HEK293T (cell line): ENCODE measurements around the gene BAIAP2.

Experiments used
- BHLHE40 ChIP-seq: fragments of 450-650 bp; IDR thresholded peaks from 2 replicates; pipeline ENCODE4 v1.6.1; 2016; ENCODE audit warnings: mild to moderate bottlenecking, moderate library complexity, borderline replicate concordance
- FOXA1 ChIP-seq: fragments of 450-650 bp; IDR thresholded peaks from 2 replicates; pipeline ENCODE4 v1.6.1; 2016; ENCODE audit warnings: mild to moderate bottlenecking
- L3MBTL2 ChIP-seq: fragments of 450-650 bp; conservative IDR thresholded peaks from 2 replicates; pipeline ENCODE4 v1.6.1; 2016; ENCODE audit warnings: mild to moderate bottlenecking

DNA sequence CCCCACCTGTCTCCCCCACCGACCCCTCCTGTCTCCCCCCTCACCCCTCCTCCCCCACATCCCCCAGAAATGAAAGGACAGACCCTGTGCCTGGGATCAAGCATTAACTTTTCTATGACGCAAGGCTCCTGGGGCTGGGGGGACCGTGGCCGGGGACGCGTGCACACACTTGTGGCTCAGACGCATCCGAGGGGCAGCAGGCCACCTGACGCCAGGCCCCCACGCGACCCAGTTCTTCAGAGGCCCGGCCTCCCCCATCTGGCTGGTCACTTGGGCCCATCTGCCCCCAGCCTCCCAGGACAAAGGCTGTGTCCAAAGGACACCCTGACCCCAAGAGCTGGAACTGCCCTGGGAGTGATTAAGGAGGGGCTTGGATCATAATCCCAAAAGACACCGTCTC is 116.3 kb downstream of the BAIAP2 start:
- TF ChIP-seq BHLHE40 (no peak), L3MBTL2 (no peak), FOXA1 (no peak)
